GM06990 (cell line): ENCODE results near the gene AASDH.

ENCODE experiments used
- DNase-seq: peaks from one replicate; pipeline ENCODE4 v3.0.0-alpha.2; 2011; ENCODE audit not compliant: insufficient read length; ENCODE audit errors: extremely low read depth
- H3K27me3 ChIP-seq: replicated peaks from 2 replicates; pipeline ENCODE4 v1.6.0; 2011; ENCODE audit warnings: low read length; ENCODE audit not compliant: control insufficient read depth, insufficient read depth
- H3K36me3 ChIP-seq: 2 replicates; pipeline ENCODE4 v1.5.1; 2011; ENCODE audit warnings: low read length; ENCODE audit not compliant: control insufficient read depth, insufficient read depth
- H3K4me3 ChIP-seq: replicated peaks from 2 replicates; pipeline ENCODE4 v1.5.1; 2011; ENCODE audit warnings: low read depth, mild to moderate bottlenecking, control low read depth, low read length
- TF ChIP-seq, protein P1 (sequence below): IDR thresholded peaks from 2 replicates; pipeline ENCODE4 v1.5.1; 2011; ENCODE audit warnings: low read length, control low read depth, mild to moderate bottlenecking, inconsistent platforms; ENCODE audit not compliant: insufficient read depth, poor library complexity, severe bottlenecking

Gene AASDH

GRCh38 chr4:56408978-56409377, 21.7 kb upstream of the AASDH start:
- TF ChIP-seq, protein P1, sequence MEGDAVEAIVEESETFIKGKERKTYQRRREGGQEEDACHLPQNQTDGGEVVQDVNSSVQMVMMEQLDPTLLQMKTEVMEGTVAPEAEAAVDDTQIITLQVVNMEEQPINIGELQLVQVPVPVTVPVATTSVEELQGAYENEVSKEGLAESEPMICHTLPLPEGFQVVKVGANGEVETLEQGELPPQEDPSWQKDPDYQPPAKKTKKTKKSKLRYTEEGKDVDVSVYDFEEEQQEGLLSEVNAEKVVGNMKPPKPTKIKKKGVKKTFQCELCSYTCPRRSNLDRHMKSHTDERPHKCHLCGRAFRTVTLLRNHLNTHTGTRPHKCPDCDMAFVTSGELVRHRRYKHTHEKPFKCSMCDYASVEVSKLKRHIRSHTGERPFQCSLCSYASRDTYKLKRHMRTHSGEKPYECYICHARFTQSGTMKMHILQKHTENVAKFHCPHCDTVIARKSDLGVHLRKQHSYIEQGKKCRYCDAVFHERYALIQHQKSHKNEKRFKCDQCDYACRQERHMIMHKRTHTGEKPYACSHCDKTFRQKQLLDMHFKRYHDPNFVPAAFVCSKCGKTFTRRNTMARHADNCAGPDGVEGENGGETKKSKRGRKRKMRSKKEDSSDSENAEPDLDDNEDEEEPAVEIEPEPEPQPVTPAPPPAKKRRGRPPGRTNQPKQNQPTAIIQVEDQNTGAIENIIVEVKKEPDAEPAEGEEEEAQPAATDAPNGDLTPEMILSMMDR = no peak
- Histone ChIP-seq H3K27me3 (no peaks in the 10 kb centered on the region), H3K4me3 (no peak overlapping the region), H3K36me3 (peaks cover 7% of the 10 kb centered on the region)
- no peak for DNase-seq

DNA sequence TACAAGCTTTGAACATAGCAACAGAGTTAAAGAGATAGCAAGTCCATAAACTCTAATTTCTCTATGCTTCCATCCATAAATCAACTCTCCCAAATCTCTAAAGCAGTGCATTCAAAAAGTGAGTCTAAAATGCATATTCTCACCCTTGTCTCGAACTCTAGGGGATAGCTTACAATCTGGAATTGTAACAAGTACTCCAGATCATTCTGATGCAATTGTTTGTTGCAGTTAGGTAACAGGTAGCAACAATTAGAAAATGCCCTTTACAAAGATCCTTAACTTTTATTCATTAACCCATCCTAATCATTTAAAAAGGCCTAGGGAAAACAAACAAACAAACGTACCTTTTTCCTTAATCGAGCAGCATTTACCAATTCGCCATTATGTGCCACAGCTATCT, 18.9 kb upstream of the AASDH start:
- no peak overlapping the region for H3K4me3 ChIP-seq
- H3K36me3 ChIP-seq = peaks cover 7% of the 10 kb centered on the region
- TF ChIP-seq, protein P1 = no peak
- H3K27me3 ChIP-seq = no peaks in the 10 kb centered on the region
- no peak for DNase-seq

- DNase-seq = no peak
- no peak overlapping the region for H3K4me3 ChIP-seq
- peaks cover 9% of the 10 kb centered on the region for H3K36me3 ChIP-seq
- TF ChIP-seq, protein P1 = no peak
- H3K27me3 ChIP-seq = no peaks in the 10 kb centered on the region
These were observed 17.7 kb upstream of the AASDH start for GRCh38 chr4:56405016-56405415.

- Histone ChIP-seq H3K27me3 (no peaks in the 10 kb centered on the region), H3K36me3 (peaks cover 5% of the 10 kb centered on the region), H3K4me3 (no peak overlapping the region)
- TF ChIP-seq, protein P1 = no peak
- no peak for DNase-seq
These were observed 13.3 kb upstream of the AASDH start for GRCh38 chr4:56400560-56400959.

DNA sequence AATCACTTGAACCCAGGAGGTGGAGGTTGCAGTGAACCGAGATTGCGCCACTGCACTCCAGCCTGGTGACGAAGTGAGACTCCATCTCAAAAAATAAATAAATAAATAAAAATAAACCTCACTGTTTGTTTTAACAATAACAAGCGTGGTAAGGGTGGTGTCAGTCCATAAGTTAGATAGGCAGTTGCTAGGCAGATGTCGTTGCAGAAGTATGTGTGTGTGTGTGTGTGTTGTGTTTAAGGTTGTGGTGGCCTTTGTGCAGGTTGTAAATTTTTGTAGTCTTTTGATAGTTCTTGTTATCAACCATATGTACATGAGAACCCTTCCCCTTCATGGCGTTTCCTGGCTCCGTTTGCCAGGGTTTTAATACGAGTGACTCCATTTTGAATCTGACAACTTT, 4.0 kb upstream of the AASDH start:
- H3K36me3 ChIP-seq = no peaks in the 10 kb centered on the region; the same call in 1 of the 2 replicates
- TF ChIP-seq, protein P1 = no peak
- no peaks in the 10 kb centered on the region for H3K27me3 ChIP-seq
- DNase-seq = no peak
- H3K4me3 ChIP-seq = no peak overlapping the region

DNA sequence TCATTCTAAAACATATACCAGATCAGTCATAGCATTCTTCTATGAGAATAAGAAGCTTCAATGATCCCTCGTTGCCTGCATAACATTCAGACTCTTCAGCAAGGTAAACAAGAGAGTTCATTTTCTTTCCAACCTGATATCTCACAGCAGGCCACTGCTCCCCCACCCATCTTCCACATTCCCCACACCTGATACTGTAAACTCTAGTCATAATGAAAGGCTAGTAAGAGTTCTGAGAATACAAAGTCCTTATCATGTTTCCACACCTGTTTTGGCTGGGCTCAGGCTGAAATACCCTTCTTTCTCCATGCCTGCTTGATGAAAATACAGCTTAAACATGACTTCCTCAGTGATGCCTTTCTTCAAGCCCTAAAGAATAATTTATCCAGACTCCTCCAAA, 2.3 kb upstream of the AASDH start:
- Histone ChIP-seq H3K36me3 (no peaks in the 10 kb centered on the region), H3K27me3 (no peaks in the 10 kb centered on the region), H3K4me3 (no peak overlapping the region)
- TF ChIP-seq, protein P1 = no peak
- DNase-seq = no peak
